Fibroblast of skin of left quadriceps (primary cell): ENCODE results near the gene CHRM1.

Source experiments
- DNase-seq, 2 experiments: peaks; one replicate each; pipeline ENCODE4 v3.0.0-alpha.2; 2013; ENCODE audit warnings: low read depth in 2 of 2

CHRM1 gene

DNA sequence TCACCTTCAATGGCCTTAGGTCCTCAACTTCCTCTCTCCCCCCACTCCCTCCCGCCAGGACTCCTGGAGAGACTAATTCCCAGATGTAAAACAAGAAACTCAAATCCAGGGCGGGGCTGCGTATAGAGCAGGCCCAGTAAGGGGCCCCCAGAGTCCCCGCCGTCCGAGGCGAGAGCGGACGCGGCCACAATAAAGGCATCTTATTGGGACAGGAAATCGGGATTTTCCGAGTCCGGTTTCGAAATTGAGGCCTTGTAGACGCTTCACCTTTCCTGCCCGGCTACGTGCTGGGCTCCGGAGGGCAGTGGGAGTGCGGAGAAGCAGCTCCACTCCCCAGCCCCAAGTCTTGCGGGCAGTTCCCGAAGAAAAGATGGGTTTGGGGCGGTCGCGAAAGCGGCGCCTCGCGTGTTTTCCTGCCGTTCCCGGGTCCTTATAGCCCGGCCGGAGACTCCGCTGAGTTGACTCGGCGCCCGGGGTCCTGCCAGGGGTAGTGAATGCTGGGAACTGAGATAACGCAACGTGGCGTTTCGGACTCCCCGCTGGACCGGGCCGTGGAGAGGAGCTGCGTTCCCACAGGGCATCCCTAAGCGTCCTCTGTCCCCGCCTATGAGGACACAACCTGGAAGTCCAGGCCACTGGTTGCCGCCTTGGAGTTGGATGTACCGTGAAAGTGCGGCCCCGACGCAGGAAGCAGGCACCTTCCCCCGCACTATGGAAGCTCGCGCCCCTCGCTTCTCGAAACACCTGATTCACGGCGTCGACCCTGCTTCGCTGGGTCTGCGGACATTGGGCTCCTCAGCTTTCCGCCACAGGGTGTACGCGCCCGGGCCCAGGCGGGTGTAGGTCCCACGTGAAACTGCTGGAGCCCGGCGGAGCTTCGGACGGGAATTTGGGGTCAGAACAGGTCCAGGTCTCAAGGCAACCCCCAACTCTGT, 4.8 kb upstream of the CHRM1 start:
- DNase-seq: no peak

DNA sequence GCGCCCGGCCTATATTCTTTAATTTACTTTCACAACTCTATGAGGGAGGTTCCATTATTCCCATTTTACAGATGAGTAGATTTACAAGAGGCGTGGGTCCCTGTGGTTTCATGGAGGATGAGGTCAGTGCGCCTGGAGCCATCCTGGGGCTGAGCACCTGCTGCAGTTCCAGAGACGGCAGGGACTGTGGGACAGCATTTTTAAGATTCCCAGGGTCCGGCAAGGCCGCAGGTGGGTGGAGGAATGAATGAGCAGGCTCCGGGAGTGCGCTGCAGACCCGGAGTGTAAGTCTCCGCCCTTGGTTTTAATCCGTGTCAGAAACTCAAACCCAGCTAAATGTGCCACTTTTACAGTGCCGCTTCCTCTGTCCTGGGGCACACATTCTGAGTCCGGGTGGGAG, 4.1 kb upstream of the CHRM1 start:
- DNase-seq: no peak

DNA sequence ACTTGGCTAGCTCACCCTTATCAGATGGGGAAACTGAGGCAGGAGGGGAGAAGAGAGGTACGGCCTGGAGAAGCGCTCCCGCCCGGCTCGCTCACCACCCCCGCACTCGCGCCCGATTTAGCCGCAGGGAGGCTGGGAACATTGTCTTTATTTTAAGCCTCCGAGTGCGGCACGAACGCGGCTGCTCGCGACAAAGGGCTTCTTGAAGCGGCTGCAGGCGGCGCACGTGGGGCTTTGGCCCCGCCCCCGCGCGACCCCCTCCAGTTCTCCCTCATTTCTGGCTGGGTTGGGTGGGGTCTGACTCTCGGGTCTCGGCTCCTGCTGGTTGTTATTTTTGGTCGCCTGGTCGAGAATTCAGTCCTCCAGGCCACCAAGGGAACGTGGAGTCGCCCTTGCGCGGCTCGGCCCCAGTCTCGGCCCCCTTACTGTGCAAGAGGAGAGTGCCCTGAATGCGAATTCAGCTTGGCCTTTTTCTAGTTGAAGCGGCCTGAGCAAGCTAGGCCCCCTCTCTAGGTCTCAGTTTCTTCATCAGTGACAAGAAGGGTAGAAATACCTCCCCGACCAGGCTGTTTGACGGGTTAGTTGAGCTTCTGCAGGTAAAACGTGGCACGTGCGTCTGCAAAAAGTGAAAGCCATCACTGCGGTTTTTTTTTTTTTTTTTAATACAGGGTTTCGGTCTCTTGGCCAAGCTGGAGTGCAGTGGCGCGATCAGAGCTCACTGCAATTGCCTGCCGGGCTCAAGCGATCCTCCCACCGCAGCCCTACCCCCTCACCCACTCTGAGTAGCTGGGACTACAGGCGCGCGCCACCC, 2.6 kb upstream of the CHRM1 start:
- DNase-seq: no peak

DNA sequence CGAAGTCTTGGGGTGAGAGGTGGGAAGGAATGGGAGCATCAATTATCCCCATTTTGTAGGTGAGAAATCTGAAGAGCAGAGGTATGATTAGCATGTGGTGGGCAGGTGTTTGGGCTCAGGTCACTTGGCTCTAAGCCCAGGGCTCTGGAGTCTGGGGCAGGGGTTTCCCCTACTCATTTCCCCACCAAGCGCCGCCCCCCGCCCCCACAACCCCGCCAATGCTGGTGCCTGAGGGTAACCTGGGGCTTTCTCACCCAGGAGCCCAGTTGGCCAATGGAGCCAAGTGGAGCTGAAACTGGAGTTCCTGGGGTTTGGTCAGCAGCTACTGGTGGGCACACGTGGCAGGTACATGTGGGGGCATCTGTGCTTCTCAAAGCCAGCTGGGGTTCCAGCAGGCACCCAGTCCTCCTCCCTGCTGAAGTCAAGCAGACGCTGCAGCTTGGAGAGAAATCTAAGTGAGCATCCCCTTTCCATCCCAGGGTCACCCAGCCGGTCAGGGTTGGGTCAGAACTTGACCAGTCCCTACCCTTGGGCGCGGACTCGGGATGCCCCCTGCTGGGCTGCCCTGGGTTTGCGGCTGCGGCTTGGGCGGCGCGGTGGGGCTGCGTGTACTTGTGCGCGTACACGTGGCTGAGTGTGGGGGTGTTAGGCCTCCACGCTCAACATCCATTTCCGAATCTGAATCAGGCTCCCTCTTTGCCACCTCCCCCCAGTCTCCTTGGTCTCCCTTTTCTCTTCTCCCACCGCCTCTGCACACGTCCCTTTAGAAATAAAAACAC, 1.7 kb upstream of the CHRM1 start:
- DNase-seq: no peak

DNA sequence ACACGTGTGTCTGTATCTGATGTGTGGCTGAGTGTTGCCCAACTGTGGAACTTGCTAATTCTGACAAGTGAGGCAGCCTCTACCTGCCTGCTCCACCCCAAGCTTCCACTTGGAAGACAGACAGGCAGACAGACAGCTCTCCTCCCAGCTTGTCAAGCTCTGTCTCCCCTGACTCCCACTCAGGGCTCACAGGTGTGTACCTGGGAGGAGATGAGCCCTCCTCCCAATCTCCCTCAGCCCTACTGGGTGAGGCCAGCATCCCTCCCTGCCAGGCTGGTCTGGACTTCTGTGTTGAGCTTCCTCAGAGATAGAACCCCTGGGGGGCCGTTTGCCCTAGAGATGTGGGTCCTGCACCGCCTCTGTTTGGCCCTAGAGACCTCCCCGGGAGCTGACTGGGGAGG, 1.0 kb upstream of the CHRM1 start:
- no peak for DNase-seq

DNA sequence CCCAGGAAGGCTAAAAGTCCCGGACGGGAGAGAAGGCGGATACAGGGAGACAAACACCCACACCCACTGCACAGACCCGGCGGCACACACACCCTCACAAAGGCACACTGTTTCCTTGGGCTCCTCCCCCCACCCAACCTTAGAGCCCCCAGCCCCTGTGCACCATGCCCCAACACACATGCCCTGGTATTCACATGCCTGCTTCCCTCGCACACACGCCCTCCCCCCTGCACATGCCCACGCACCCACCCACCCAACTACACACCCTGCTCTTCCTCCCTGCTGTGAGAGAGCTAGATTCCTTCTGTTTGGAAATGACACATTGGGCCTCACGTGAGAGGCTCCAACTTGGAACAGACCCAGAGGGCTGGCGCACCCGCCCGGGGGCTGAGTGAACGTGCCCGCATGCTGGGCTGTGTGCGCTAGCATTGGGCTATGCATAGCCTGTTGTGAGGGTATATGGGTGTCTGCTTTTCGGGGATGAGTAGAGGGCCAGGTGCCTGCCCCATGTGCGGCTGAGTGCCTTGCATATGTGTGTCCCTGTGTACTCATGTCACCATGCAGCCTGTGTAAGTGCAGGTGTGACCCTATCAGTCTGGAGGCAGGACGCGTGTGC, 518 bp upstream of the CHRM1 start:
- no peak for DNase-seq

DNA sequence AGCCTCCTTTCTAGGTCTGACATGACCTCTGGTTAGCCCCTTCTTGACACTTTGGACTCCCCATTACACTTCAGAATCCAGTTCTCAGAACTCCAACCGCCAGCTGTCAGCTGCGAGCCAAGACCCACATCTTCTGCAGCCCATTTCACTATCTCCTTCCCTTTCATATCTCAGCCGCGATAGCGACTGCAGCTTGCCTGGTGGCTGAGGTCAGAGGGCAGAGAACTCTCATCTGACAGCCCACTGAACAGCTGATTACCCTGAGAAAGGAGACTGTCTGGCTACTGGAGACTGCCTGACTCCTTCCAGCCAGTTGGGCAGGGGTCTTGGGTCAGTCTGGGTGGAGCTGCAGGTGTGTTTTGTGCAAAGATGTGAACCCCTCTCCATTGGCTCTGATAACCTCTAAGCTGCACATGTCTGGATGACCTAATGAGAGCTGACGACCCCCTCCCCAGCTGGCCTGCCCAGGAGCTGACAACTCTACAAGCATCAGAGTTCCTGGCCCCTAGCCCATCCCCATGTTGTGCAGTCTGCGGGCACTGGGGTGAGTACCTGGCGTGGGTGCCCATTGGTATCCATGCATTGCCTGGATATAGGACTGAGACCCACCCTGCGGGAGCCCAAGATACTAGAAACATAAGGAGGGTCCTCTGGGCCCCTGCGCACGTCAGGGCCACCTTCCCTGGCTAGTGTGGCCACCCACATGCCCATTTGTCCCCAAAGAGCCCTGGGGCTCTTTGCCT, 1.1 kb downstream of the CHRM1 start:
- no peak for DNase-seq

DNA sequence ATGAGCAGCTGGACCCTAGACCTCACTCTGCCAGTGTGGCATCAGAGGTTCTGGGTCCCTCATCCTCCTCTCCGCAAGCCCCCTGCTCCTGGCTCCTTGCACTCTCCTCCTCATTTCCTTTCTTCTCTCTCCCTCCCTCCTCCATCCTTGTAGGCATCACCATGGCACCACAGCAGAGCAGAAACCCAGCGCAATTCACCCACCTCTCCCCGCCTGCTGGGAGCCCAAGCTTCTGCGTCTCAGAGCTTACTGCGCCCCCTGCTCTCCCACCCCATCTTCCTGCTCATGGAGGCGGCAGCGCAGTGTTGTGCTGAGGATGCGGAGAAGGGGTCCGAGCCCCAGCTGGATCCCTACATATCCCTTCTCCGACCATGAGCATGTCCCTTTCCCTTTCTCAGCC, 1.7 kb downstream of the CHRM1 start:
- no peak for DNase-seq

DNA sequence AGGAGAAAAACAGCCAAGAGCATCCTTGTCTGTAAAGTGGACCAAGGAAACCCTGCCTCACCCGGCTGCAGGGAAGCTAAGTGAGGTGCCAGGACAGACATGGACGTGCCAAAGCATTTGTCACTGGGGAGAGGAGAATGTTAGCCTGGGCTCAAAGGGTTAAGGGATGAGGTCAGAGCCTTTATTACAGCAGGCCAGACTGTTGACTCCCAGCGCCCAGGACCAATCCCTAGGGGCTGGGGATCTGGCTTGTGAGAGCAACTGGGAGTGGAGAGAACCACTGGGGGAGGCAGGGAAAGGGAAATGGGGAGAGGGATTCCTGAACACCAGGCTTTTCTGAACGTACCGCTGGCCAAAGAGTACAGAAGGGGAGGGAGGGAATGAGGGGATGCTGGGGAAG, 2.6 kb downstream of the CHRM1 start:
- no peak for DNase-seq

DNA sequence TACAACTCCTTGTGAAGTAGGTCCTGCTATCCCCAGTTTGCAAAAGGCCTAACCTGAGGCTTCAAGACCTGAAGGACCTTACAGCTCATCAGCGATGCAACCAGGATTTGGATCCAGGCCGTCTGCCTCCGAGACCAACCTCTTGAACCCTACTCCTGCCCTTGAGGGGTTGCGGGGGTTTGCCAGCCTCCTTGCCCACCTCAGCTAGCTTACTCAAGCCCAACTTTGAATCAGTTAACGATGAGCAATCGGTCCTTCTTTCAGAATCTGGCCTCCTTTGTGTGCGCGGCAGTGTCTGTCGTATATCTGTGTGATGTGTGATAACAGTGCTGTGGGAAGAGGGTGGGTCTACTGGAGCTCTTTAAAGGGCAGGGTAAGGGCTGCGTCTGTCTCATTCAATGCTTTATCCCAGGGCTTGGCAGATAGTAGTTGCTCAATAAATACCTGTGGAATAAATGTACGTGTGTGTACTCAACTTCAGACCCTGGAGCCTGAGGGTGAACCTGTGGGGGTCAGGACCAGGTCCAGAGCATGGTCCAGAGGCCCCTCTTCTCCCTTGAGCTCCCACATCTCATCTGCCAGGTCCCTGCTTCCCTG, 3.2 kb downstream of the CHRM1 start:
- DNase-seq: no peak

DNA sequence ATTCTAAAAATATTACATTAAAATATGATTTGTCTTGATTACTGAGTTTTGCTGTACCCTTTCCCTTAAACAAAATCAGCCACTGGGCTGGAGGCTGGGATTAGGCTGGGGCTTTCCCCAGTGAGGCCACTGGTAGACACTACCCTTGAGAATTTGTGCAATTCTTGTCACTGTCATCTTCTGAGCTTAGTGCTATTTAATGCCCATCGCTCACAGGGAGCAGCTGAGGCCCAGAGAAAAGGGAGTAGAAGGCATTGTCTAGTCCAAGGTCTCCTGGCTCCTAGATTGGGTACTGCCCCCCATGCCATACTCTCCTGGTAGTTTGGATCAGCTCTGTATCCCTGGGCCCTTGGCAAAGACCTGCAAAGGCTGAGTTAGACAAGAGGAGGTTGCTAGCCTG, 6.7 kb downstream of the CHRM1 start:
- no peak for DNase-seq

DNA sequence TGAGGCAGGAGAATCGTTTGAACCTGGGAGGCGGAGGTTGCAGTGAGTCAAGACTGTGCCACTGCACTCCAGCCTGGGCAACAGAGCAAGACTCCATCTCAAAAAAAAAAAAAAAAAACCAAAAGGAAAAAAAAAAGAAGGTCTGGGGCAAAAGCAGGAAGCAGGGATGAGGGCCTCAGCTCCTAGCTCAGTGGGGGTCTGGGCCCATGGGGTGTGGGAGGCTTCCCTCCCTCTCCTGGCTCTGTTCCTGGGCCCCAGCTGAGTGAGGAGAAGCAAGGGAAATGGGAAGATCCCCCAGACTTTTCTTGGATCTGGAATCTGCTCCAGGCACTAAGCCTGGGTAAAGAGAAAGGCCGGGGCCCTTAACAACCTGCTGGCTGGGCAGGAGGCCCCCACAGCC, 8.9 kb downstream of the CHRM1 start:
- DNase-seq: no peak

DNA sequence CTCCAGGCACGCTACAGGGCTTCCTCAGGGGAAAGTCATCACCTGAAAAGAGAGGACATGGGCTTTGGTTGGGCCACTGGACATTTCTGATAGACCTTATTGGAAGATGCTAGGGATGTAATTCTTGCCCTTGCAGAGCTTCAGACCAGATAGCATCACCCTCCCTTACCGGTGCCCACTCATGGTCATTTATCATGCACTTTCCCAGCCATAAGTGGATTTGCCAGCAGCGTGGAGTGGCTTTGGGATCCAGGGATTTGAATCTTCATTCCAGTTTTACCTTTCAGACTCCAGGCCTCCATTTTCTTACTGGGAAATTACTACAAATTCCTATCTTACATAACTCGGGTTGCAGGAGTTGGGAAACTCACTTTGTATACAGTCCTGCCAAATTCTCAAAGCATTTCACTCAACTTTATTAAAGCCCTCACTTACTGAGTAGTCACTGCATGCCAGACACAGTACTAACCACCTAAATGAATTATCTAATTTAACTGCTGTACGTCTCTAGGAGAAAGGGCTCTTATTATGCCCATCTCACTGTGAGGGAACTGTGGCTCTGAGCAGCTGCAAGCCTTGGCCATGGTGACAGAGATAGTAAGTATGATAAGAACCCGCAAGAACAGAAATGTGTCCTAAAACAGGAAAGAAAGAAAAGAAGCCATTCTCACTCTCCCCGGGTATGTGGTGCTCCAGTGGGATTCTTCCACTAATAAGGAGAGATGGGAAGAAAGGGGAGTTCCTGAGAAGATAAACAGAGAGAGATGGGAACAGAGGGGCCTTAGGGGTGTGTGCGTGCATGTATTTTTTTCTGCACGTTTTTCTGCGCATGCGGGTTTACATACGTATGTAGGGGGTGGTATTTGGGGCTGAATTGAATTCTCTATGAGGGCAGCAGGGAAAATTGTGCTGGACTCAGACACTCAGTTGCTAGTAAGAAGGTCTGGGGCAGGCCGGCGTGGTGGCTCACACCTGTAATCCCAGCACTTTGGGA, 9.7 kb downstream of the CHRM1 start:
- DNase-seq: no peak

DNA sequence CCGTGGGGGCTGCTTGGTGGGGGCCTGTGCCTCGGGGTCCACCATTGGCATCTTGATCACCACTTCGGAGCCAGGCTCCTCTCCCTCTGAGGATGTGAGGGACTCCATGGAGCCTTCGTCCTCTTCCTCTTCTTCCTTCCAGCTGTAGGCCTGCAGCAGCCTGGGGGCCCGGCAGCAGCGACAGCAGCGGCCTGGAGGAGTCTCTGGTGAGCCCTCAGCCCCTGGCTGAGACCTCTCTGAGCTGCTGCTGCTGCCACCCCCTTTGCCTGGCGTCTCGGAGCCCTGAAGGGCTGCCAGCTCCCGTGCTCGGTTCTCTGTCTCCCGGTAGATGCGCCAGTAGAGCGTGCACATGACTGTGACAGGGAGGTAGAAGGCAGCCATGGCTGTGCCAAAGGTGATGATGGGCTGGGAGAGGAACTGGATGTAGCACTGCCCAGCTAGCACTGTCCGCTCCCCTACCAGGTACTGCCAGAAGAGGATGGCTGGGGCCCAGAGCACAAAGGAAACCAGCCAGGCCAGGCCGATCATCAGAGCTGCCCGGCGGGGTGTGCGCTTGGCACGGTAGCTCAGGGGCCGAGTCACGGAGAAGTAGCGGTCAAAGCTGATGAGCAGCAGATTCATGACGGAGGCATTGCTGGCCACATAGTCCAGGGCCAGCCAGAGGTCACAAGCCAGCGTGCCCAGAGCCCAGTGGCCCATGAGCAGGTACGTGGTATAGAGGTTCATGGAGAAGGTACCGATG, 10.9 kb downstream of the CHRM1 start:
- no peak for DNase-seq

DNA sequence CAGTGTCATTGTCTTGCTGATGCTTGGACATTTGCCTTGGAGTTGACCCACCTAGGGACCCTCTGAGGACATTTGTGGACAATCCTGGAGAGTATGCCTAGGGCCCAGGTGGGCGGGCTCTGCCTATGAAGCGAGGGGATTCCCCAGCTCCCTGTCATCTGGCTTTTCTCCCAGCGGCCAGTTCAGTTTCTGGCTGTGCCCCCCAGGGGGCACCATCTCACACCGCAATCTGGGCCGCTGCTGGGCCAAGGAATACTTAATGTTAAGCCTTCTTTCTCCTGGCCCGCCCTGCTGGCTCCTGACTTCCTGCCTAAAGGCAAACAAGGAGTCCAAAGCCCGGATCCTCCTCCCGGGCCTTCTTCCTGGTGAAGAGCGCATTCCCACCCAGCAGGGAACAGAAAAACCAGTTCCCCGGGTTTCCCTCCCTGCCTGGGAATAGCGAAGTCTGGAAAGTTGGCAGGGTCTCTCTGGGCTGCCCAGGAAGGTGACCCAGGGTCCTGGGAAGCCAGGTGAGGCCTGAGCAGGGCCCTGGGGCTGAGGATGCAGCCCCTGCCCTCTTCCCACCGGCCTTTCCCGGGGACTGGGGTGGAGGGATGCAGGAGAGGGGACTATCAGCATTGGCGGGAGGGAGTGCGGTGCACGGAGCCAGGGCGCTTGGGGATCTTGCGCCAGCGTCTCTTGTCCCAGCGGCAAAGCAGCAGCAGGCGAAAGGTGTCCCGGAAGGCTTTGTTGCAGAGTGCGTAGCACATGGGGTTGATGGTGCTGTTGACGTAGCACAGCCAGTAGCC, 11.9 kb downstream of the CHRM1 start:
- DNase-seq: peak; percentile 28 to 32

DNA sequence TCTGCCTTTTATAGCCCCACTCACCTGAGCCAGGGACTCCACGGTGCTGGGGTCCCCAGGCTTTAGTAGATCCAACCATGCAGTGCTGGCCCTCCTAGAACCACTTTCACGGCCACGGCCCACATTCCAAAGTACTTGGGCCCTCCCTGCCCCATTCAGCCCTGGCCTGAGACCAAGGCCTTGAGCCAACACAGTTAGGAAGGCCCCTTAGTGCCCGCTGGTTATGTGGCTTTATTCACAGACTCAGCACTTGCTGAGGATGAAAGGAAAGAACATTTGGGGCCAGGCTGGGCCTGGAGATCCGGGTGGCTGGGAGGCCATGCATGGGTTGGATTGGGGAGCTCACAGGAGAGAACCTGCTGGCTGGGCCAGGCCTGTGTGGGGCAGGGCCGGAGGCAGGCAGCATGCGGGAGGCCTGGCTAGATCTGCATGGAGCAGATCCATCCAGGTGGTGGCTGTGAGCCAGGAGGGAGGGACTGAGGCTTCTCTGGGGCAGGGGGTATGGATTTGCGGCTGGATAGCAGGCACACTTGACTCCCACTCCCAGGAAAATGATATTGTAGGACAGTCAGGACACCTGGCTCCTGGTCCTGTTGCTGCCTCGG, 12.6 kb downstream of the CHRM1 start:
- no peak for DNase-seq

DNA sequence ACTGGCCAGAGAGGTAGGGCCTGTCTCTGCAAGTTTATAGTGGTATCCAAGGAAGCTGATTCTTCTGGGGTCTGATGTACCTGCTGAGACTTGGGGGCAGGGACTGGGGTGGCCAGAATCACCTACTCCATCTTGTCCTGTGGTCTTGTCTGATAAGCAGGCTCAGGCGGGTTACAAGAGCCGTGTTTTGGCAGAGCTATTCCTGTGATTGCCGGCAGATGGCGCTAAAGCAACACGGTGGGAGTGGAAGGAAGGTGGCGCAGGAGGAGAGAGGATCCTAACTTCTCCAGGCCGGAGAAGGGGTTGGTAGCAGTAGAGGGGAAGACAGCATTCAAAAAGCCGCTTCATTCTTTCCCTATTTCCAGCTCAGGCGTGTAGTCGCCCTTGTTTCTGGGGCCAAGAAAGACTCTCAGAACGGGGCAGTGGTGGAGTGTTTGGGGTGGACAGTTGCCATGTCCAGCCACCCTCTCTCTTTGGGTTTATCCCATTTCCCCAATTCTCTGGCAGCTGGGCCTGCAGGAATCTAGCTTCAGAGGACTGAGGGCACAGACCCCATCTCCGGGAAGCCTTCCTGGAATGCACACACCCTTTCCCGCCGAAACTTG, 15.1 kb downstream of the CHRM1 start:
- peak; percentile 55 to 61 for DNase-seq
